Activated CD8-positive, alpha-beta memory T cell treated with anti-CD3 and anti-CD28 coated beads for 4 hours (primary cell): ENCODE measurements around the gene PNLIPRP1.

Source experiments
- DNase-seq, 2 donors: peaks; one replicate each; pipeline ENCODE4 v3.0.0-alpha.2; 2020; ENCODE audit warnings: low read depth in 2 of 2

Gene PNLIPRP1

DNA sequence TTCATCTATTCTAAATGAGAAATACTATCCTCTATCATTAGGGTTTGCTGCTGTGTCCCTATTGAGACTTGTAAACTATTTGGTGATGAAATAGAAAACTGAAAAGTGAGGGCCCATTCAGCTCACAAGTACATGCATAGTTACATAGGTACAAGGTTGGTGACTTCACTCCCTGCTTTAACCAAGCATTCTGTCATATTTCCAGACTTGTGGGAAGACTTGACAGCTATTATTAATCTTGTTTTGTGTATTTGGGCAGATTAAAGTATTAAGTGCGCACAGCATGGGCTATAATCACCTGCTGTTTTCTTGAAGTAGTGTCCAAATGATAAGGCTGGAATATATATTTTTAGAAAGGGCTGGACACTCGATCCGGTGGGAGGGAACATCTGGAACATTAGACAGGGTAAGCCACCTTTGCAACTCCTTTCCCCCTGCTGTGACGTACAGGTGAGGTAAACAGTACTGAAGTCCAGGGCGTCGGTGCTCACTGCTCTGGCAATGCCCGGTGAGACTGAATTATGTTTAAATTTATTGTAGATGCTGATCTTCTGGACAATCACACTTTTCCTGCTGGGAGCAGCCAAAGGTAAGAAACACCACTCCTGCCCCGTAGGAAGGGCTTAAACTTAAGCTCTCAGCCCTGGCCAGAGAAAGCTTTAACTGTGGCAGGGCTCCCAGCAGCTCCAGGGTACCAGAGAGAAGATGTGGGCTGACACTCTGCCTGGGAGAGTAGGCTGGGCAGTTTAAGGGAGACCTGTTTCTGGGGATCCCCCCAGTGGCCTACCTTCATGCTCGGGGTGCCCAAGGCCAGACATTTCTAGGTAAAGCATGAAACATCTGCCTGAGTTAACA, at the start of gene PNLIPRP1:
Gene PNLIPRP1 (plus strand): TSS at position 370 of the 855 bp plus-strand sequence. CDS start 171 bp downstream, at position 541.
- DNase-seq = no peak

DNA sequence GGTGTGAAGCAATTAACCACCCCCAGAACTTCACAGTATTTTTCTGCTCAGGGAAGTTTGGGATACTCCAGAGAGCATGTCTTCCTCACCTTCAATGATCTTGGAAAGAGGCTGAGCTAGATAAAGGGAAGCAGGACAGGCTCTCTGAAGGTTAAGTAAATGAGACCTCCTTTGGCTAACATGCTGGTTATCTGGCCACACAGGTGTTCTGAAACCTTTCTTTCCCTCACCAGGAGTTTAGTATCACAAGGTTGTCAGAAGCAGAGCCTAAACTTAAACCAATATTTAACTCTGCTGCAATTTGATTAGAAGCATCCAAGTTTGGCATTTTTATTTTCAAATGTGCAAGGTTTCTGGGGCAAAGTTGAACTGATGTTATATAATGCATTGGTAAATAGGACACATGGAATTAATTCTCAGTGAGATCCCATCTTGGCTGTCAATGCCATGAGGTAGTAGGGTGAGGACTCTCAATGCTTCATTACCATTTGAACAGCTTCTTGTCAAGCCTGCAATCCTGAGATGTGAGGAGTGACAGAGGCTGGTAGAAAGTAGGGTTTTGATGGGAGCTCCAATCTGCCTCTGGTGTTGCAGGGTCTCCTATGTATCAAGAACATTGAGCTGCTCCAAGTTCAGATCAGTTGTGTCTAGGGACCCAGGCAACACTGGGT, 48.6 kb upstream of the PNLIPRP1 start:
- DNase-seq = no peak

DNA sequence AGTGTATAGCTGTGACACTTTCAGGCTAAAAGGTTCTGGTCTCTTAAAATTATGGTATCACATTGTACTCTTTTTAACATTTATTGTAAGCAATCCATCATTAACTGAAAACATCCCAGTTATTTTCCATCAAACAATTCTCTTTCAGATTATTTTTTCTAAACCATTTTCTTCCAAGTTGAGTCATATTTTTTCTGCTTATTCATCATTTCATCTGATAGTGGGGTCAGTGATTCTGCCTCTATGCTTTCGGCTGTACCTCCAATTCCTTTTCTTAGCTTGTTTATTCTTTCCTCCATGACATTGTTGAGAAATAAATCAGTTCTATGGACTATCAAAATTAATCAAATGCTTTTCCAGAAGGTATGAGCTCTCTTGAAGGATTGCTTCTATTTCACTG, 45.6 kb upstream of the PNLIPRP1 start:
- DNase-seq = no peak

DNA sequence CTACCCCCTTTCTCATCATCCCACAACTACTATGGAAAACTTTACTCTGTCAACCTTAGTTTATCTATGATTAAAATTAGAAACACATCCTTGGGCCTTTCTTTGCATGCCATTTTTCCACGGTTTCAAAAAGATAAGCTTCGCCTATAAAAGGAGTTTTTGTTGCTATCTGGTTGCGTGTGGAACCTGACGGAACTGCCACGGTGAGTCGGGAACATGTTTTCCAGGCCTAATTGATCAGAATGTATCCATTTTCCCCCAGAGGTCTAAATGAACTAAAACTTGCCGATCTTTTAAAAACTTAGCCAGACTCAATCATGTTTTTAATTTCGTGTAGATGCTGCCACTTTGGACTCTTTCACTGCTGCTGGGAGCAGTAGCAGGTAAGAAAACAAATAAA, 45.0 kb upstream of the PNLIPRP1 start, which contains the start of gene PNLIP:
Gene PNLIP (plus strand): TSS at position 176 of the 400 bp plus-strand sequence. CDS start 162 bp downstream, at position 338.
- no peak for DNase-seq

DNA sequence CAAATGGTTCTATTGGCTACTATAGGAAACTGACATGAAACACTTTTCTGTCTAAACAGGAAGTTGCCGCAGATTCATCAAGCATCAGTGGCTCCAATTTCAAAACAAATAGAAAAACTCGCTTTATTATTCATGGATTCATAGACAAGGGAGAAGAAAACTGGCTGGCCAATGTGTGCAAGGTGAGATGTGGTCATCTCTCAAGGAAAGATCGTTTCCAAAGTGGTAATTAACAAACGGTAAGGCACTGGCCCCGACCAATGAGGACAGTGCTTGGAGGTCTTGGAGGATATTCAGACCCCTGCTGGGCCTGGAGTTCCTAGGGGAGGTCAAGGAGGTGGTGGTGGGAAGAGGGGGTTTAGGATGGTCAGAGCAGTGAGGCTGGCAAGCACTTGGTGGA, 42.5 kb upstream of the PNLIPRP1 start:
- no peak for DNase-seq

DNA sequence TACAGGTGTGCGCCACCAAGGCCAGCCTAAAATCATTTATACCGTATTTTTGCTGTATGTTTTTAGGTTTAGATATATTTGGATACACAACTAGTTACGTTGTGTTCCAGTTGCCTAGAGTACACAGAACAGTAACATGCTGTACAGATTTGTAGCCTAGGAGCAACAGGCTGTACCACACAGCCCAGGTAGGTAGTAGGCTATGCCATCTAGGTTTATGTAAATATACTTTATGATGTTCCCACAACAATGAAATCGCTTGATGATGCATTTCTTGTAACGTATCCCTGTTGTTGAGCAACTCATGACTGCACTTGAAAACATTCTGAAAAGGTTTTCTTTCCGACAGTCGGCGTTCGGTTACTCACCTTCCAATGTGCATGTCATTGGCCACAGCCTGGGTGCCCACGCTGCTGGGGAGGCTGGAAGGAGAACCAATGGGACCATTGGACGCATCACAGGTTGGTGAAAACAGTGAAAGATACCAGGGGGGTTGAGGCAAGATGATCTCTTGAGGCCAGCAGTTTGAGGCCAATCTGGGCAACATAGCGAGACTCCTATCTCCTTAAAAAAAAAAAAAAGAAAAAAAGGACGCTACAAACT, 37.3 kb upstream of the PNLIPRP1 start:
- no peak for DNase-seq

DNA sequence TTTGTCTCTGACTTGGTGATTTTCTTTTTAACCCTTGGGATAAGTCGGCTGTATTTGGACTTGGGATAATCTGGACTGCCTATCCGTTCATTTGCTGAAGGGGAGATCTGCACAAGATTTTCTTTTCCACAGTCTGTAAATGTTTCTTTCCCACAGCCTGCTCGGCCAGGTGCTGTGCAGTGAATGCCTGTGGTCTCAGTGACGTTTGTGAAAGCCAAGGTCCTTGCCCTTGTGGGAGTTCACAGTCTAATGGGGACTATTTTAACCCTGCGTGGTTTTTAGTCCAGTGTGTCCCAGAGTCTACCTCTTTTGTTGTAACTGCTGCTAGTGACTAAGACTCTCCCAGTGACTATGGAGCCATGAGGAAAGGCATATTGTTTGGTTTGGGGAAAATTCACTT, 36.1 kb upstream of the PNLIPRP1 start:
- no peak for DNase-seq

DNA sequence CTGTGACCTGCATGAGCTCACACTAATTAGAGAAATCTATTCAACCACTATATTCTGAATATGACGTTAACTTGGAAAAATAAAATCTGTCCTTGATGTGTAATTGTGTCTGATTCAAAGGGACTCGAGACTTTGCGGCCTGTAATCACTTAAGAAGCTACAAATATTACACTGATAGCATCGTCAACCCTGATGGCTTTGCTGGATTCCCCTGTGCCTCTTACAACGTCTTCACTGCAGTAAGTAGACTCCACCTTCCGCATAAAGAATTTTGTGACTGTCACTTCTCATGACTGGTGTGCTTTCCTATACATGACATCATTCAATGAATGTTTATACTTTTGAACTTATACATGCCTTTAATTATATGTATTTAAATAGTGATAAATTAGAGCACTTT, 34.9 kb upstream of the PNLIPRP1 start:
- no peak for DNase-seq

DNA sequence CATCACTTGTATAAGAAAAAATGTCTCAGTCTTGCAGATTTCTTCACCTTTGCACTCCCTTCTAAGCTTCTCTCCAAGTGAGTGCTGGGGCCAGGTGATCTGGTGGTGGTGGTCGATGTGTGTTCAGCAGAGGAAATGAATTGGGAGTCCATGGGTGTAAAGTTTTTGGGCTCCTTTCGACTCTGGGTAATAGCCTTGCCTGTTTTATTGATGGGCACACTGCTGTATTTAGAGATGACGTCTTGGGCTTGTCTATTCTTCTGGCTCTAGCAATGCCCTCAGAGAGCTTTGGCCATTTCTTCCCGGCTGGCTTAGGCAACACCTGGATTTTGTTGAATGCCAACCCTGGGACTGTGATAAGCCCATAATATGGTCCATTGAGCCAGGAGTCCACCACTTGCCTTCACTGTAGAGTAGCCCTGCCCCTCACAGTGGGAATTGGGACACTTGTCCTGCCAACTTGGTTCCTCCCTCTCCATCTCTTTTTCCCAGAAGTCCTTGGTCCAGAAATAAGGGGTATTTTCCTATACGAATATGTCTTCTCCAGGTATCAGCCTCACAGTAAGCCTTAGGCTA, 33.4 kb upstream of the PNLIPRP1 start:
- no peak for DNase-seq

DNA sequence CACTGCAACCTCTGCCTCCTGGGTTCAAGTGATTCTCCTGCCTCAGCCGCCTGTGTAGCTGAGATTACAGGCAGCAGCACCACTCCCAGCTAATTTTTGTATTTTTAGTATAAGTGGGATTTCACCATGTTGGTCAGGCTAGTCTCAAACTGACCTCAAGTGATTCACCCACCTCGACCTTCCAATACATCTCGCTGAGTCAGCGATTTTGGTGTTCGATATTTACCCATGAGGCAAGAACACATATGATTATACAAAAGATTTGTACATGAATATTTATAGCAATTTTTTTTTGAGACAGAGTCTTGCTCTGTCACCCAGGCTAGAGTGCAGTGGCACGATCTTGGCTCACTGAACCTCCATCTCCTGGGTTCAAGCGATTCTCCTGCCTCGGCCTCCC, 25.2 kb upstream of the PNLIPRP1 start:
- no peak for DNase-seq

DNA sequence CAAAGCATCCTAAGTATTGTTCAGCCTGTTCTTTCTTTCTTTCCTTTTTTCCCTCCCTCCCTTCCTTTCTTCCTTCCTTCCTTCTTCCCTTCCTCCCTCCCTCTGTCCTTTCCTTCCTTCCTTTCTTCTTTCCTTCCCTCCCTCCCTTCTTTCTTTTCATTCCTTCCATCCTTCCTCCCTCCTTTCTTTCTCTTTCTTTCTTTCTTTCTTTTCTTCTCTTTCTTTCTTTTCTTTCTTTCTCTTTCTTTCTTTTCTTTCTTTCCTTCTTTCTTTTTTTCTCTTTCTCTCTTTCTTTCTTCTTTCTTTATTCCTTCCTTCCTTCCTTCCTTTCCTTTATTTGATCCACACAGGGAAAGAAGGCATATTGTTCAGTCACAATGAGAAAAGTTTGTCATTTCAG, 23.8 kb upstream of the PNLIPRP1 start:
- DNase-seq = no peak

DNA sequence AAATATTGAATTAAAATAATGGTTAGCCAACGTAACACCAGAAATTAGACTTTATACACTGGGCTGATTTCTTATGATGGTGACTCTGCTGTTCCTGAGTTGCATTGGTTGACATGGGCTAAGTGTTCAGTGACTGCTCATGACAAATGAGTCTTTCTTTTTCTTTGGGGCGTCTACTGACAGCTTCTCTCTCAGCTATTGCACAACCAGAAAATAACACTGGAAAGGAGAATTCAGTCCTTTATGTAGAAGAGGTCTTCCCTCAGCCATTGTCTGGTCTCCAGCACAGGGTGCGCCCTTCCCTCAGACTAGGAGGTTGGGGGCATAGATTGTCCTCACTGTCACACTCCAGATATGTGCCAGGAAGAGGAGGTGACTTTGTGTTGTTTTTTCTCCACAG, 23.4 kb upstream of the PNLIPRP1 start:
- DNase-seq = no peak

DNA sequence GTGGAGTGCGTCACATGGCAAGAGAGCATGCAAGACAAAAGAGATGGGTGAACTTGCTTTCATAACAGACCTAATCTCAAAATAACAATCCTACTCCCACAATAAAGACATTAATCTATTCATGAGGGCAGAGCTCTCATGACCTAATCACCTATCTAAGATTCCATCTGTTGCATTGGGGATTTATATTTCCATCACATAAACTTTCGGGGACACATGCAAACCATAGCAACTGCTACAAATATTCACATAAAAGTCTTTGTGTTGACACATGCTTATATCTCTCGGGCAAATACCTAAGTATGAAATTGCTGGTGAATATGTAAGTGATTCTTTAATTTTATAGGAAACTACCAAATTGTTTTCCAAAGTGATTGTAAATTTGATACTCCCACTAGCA, 16.0 kb upstream of the PNLIPRP1 start:
- no peak for DNase-seq

DNA sequence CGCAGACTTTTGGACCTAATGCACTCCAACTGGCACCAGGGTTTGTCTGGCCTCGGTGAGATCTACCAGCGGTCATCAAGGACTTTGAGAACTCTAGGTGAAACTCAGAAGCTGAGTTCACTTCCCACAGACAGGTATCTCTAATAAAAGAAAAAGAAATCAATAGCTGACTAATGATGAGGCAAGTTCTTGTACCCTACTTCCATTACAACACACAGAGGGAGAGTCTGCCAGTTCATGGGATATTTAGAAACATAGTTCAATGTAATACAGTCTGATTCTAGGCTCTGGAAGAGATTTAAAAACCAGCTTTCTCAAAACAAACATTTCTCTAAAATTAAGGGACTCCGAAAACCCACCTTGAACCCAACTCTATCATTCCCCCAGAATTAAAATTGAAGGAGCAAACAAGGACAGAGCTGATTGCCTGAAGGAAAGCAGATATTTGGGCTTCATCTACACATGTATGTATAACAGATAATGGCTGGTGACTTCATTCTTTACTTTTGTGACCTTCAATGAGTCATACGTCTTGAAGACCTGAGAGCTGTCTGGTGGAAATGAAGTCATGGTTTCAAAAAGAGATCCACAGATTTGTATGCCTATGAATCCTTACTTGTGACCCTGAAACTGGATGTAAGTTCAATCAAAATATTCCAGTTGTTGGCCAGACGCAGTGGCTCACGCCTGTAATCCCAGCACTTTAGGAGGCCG, 2.7 kb upstream of the PNLIPRP1 start:
- DNase-seq = no peak

DNA sequence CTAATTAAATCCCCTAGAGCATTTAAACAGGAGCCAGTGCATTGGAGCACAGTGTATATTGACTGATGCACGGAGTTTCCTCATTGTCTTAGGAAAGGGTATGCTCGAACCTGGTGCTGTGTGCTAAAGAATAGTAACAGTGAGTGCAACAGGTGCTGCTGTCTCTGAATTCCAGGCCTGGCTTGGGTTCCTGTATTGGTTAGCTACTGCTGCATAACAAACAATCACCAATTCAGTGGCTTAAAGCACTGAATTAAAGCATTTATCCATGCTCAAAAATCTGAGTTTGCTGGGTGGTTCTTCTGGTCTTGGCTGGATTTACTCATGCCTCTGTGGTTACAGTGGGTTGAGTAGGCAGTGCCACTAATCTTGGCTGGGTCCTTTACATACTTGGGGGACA, 1.8 kb upstream of the PNLIPRP1 start:
- DNase-seq = no peak

DNA sequence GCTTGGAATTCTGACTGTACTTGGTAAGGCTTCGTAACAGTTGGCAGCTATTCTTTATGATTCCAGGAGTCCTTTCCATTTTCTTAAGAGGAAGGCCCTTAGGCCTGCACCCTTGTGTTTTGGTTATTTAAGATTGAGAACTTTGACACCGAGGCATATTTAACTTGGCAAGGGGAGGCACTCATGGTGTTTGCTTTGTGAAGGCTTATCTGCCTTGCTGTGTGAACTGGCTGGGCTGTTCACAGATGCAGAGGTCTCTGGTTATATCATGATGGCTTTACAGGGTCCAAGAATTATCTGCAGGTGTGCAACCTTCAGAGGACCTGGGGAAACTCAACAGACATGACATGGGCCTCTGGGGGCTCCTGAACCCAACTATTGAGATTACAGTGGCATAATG, 833 bp upstream of the PNLIPRP1 start:
- no peak for DNase-seq

DNA sequence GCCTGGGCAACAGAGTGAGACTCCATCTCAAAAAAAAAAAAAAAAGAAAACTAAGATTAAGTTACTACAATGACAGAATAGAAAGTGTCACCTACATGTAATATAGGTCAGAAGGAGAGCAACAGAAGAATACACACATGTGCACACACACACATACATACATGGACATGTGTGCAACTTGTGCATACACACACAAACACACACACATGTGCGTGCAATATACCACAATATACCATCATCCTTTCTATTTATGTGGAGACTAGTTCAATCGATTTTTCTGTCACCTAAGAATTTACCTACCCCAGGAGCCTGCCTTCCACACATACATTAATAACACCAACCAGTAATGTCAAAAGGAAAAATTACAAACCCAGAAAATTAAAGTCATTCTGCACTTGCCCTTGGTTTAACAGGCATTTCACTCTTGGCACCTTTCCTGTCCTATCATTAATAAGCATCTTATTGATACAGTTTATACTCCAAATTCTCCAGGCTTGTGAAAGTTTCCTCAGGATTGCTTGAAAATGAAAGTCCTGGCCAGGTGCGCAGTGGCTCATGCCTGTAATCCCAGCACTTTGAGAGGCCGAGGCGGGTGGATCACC, 2.5 kb downstream of the PNLIPRP1 start:
- no peak for DNase-seq

DNA sequence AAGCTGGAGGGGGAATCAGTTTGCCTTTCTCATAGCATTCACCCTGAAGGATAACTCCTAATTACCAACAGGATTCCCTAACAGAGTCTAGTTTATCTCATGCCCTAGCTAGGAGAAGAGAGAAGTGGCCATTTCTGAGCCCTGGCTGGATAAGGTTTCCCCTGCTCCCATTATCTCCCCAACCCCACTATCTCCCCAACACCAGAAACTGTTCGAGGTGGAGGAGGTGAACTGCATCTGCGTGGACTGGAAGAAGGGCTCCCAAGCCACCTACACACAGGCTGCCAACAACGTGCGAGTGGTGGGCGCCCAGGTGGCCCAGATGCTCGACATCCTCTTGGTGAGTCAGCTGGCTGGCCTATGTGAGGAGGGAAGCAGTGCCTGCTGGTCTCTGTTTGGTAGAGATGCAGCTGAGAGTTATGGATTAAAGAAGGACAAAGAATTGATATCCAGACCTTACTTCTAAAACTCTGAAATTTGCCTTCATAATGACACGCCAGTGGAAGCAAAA, 3.8 kb downstream of the PNLIPRP1 start:
- DNase-seq = no peak

DNA sequence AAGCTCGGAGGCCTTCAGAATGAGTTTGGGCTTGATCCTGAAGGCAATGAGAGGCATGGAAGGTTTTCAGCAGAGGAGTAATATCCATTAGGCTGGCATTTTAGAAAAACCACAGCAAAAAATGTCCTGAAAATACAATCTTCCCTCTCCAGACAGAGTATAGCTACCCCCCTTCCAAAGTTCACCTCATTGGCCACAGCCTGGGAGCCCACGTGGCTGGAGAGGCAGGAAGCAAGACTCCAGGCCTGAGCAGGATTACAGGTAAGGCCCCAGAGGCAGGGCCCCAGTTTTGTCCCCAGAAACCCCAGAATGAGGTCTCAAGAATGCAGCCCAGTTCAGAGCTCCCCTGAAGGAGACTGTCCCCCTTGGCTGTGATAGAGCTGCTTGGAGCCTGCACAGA, 5.3 kb downstream of the PNLIPRP1 start:
- DNase-seq = no peak

DNA sequence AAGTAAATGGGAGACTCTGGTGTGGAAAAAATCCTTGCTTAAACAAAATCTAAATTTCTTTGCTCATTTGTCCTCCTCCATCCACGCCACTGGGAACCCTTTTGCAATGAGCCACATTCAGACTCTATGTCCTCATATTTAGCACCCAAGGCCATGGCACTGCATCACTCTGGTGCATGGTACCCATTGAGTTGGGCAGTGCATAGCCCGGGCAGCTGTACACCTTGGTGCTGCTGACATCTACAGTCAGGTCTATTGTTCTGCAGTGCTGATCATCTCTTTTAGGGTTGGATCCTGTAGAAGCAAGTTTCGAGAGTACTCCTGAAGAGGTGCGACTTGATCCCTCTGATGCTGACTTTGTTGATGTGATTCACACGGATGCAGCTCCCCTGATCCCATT, 6.8 kb downstream of the PNLIPRP1 start:
- no peak for DNase-seq

DNA sequence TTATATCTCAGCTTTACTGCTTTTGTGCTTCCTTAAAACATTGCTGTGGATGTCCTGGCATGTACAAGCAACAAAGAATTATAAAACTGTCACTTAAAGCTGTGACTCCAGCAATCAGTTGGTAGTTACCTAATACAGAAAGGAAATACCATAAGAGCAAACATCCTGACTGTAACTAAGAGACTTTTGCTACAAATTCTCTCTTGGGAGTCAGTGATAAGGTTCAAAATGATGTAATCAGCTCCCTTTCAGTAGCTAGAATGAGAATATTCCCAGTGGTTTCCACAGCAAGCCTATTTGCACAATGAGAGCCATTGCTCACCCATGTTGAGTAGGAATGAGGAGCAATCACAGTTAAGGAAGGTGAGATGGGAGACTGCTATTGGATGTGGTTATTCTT, 7.6 kb downstream of the PNLIPRP1 start:
- no peak for DNase-seq
